Measurements from ENCODE around the gene TMEM109.

GRCh38 chr11:60887556-60887955, 26.4 kb upstream of the TMEM109 start:
- peak; percentile 39 for TF ChIP-seq CTCF (IDR thresholded peaks at IDR 0.05; ENCODE audit: insufficient read depth, low read length)
- no peak for TF ChIP-seq POLR2AphosphoS5 (IDR thresholded peaks at IDR 0.05; ENCODE audit: low read depth)
- TF ChIP-seq GABPA (IDR thresholded peaks at IDR 0.05; ENCODE audit: low read depth) = no peak
- no peak for TF ChIP-seq REST (IDR thresholded peaks at IDR 0.05; ENCODE audit: insufficient replicate concordance, low read depth)
- TF ChIP-seq SPI1 (IDR thresholded peaks at IDR 0.05; ENCODE audit: borderline replicate concordance, low read depth) = no peak
